Right renal pelvis (tissue), 4 donors: ENCODE measurements around the gene ABTB1. TPM values are rescaled to one million over a fixed set of nuclear protein-coding genes. Genes with fewer than 3 reads are reported as not detected.

Experiments
- DNase-seq, 4 donors: peaks; one replicate each; pipeline ENCODE4 v3.0.0-alpha.2; 2013; ENCODE audit warnings: low read depth in 4 of 4, low spot score in 3 of 4, missing footprints in 1 of 4
- polyA plus RNA-seq, 4 donors: library from polyadenylated mRNA; unstranded; fragments of 120-200 nt; gene quantifications; one replicate each; pipeline ENCODE4 v1.2.1, GENCODE V29; 2013; ENCODE audit not compliant: insufficient read length in 4 of 4

ABTB1 gene
- polyA plus RNA-seq, 4 donors: 17.9 to 25.5 (median 19.8) TPM

- DNase-seq: no peak
These were observed 12.3 kb downstream of the ABTB1 start for GRCh38 chr3:127684871-127685707.

GRCh38 chr3:127685708-127686511 is 13.2 kb downstream of the ABTB1 start:
- DNase-seq: no peak

- DNase-seq: no peak
These were observed 13.8 kb downstream of the ABTB1 start for GRCh38 chr3:127686512-127686894.

- no peak for DNase-seq
These were observed 14.5 kb downstream of the ABTB1 start for GRCh38 chr3:127687228-127687737.

- no peak for DNase-seq
These were observed 15.3 kb downstream of the ABTB1 start for GRCh38 chr3:127688022-127688415.

GRCh38 chr3:127688416-127689265 is 15.9 kb downstream of the ABTB1 start:
- DNase-seq: no peak

- no peak for DNase-seq
These were observed 16.6 kb downstream of the ABTB1 start for GRCh38 chr3:127689266-127689860.

- DNase-seq: no peak
These were observed 17.4 kb downstream of the ABTB1 start for GRCh38 chr3:127690106-127690505.

- DNase-seq: no peak
These were observed 18.2 kb downstream of the ABTB1 start for GRCh38 chr3:127690823-127691452.

- DNase-seq: no peak
These were observed 18.7 kb downstream of the ABTB1 start for GRCh38 chr3:127691489-127691888.

GRCh38 chr3:127691974-127692373 is 19.2 kb downstream of the ABTB1 start:
- no peak for DNase-seq

- no peak for DNase-seq
These were observed 20.0 kb downstream of the ABTB1 start for GRCh38 chr3:127692501-127693335.

- DNase-seq: no peak
These were observed 20.6 kb downstream of the ABTB1 start for GRCh38 chr3:127693336-127693843.

- DNase-seq: no peak
These were observed 21.9 kb downstream of the ABTB1 start for GRCh38 chr3:127694467-127695215.

GRCh38 chr3:127697551-127698240 is 24.9 kb downstream of the ABTB1 start:
- DNase-seq: peak in 3 of 4 donors; percentile 49 to 58 (median 57)

- DNase-seq: no peak
These were observed 25.5 kb downstream of the ABTB1 start for GRCh38 chr3:127698286-127698685.

- no peak for DNase-seq
These were observed 26.1 kb downstream of the ABTB1 start for GRCh38 chr3:127698691-127699415.
